NCI-H82 treated with DMSO at 0.1 percent for 48 hours (cell line): ENCODE measurements around the gene NTN1.

Experiments used
- DNase-seq: peaks from one replicate; lab custom pipeline; 2025; ENCODE audit not compliant: unreplicated experiment; lab: John Stamatoyannopoulos, UW

Gene NTN1

DNA sequence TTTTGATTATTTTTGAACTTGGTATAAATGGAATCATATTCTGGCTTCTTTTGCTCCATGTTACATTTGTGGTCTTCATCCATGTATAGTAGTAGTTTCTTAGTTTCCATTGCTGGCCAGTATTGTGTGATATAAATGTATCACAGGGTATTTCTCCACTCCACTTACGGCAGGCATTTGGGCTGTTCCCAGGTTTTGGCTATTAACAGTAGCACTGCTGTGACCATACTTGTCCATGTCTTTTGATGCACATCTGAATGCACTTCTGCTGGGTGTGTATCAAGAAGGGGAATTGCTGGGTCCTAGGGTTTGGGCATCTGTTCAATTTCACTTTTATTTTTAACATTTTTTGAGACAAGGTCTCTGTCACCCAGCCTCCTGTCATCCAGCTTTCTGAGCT, 13.9 kb downstream of the NTN1 start:
- DNase-seq: no peak

- DNase-seq: no peak
Measured at GRCh38 chr17:9036336-9036735, 15.0 kb downstream of the NTN1 start.

DNA sequence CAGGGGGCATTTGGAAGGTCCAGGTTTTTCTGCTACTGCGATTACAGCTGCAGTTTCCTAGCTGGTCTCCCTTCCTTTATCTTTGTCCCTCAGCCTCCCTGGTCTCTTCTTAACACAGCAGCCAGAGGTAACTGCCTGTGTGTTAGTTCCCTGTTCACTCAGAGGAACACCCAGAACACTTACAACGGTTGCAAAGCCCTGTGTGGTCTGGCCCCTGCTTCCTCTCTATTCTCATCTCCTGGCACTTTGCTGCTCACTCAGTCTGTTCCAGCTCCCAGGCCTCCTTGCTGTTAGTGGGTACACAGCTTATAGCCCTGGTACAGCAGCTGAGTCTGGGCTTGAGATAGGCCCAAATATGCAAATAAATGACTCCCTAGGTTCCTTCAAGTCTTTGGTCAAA, 16.4 kb downstream of the NTN1 start:
- no peak for DNase-seq

GRCh38 chr17:9038380-9038779, 17.1 kb downstream of the NTN1 start:
- no peak for DNase-seq

GRCh38 chr17:9044772-9045463, 23.6 kb downstream of the NTN1 start:
- DNase-seq: peak; percentile 82

DNA sequence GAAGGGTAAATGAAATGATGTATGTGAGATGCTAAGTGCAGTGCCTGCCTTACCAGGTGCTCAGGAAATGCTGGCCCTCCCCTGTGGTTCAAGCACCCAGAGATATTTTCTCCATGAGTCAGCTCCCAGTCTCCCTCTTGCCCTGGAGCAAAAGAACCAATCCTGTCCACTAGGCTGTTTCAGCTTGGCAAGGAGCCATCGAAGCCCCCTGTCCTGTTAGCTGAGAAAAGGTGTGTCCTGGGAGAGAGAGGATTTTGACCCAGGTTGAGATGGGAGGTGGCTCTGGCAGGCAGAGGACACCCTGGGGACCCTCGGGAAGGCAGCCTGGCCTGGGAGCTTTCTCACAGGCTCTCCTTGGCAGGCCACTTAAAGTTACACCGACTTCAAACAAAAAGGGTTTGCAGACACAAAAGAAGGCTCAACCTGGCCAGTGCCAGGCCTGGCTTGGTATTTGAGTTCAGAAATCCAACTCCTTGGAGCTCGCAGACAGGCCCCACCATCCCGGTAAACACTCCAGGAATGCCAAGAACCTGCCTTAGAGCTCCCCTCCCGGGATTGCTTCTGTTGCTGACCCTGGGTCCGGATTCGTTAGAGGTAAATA, 29.6 kb downstream of the NTN1 start:
- no peak for DNase-seq

- DNase-seq: no peak
Measured at GRCh38 chr17:9051561-9051960, 30.3 kb downstream of the NTN1 start.

GRCh38 chr17:9052921-9053320, 31.6 kb downstream of the NTN1 start:
- DNase-seq: no peak

DNA sequence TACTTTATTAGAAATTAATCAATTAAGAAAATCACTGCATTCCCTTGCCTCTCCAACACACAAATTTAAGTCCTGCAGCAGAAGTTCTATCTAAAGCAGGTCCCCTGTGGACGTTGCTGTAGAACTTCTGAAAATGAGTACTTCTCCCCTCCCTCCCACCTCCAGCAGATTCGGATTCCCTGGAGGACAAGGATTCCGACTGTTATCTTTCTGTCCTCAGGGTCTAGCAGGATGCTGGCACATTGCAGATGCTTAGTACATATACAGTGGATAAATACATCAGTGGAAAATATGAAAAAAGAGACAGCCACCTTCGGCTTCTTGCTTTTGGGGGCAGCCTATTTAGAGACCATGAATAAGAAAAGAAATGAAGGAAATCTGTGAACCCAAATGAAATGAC, 32.1 kb downstream of the NTN1 start:
- DNase-seq: no peak

- no peak for DNase-seq
Measured at GRCh38 chr17:9054126-9054975, 33.0 kb downstream of the NTN1 start.

- no peak for DNase-seq
Measured at GRCh38 chr17:9055281-9055680, 34.0 kb downstream of the NTN1 start.

DNA sequence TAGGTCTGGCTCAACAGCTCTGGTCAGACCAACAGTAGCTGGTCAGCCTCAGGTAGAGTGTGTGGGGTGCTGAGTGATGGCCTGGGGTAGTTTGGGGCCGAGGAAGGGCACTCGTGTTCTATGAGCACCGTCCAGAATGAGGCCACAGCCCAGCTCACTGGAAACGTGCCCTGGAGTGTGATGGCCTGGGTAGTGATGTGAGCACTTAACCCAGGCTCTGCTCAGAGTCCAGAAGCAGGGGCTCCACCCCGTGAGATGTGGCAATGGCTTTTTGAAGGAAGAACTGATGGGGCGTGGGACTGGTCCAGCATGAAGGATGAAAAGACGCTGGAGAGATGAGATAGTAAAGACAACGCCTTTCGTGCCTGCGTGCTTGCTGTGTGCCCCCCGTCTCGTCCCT, 35.3 kb downstream of the NTN1 start:
- DNase-seq: no peak

GRCh38 chr17:9057310-9057709, 36.0 kb downstream of the NTN1 start:
- no peak for DNase-seq

- no peak for DNase-seq
Measured at GRCh38 chr17:9062399-9062902, 41.1 kb downstream of the NTN1 start.

- no peak for DNase-seq
Measured at GRCh38 chr17:9064311-9064834, 43.1 kb downstream of the NTN1 start.

DNA sequence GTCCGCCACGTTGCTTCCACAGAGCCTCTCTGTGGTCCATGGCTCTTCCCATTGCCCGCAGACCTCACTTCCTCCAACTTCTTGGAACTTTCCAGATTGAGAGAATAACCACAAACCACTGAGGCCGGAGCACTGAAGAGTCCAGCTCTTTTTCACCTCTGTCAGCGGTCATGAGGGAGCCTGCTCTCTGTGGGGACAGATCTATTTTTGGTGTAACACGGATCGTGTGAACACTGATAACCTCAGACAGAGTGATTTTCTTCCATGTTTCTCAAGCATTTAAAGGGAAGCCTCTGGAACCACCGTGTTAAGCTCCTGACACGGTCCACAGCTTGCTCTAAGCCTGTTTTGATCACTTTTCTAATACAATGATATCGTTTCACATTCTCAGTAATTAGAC, 49.7 kb downstream of the NTN1 start:
- DNase-seq: no peak

DNA sequence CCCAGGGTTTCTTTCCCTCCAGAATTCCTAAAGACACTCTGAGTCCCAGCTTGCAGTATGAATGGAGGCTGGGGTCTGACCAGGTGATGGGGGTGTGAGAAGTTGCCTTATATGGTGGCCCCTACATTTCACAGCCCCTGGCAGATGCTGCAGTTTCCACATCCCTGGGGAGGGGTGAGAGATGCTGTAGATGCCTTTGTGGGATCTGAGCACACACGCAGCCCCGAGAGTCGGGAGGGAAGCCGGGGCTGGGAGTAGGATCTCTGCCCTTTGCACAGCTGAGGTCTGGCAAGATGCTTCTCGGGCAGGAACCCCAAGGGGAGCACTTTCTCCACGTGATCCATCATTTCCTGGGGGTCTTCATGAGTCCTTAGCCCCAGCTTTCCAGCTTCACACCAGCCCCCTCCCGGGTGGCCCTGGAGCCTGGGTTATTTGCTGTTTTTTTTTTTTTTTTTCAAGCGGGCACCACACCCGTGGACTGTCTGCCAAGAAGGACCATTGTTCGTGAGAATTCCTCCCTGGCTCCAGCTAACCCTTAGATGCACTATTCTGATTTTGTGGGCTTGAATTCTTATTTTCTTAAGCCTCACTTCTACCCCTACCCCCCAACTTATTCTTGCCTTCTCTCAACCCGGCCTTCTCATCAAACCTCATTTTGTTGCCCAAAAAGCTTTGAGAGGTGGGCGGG, 50.6 kb downstream of the NTN1 start:
- DNase-seq: no peak

DNA sequence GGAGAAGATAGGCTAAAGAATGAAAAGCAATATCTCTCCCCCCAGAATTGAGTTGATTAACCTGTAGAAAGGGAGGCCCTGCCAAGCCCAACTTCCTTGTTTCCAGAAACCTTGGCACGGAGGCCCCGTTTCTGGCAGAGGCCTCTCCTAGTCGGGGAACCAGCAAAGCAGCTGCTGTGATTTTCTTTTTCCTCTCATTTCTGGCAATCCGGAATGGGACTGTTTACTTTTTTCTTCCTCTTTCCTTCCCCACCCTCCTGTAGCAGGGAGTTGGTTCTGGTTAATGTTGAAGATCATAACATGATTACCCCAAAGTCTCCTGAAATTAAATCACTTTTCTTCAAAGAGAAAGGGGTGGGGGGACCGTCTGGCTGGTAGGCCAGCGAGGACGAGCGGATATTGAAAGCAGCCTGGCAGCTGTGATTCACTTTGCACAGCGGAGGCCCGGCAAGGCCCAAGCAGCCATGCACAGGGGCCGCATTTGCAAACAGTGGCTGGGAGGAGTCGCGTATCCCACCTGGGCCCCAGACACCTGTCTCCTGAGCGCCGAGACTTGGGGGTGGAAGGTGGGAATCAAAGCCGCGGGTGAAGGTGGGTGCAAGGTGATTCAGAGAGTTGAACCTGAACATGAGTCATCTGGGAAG, 51.5 kb downstream of the NTN1 start:
- DNase-seq: no peak

DNA sequence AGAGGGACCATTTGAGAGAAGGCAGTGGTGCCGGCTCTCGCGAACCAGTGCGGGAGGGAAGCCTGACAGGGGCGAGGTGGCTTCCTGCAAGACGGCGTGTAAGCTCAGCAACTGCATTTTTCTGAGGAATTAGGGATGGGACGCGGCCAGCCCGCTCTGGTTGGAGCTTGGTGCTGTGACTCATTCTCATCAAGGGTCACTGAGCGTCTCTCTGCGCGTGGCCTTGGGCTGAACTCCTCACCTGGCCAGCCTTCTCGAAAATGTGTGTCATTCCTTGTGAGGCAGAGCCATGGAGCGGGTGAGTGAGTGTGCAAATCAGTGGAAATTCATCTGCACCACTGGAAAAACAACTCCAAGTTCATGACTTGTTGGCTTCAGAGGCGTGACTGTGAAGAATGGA, 52.8 kb downstream of the NTN1 start:
- DNase-seq: no peak

GRCh38 chr17:9079461-9080103, 58.3 kb downstream of the NTN1 start:
- DNase-seq: no peak
